Spleen (tissue), 7 donors: ENCODE measurements around the gene ODAD2.

Source experiments
- CTCF ChIP-seq, 11 experiments: fragments of 200-600 bp in 7 of 11; fragments of 450-650 bp in 4 of 11; sonication (generic) in 4 of 11; IDR thresholded peaks in 8 of 11; conservative IDR thresholded peaks in 3 of 11; 1 replicate in 7 of 11; 2 replicates in 4 of 11; pipeline versions ENCODE4 v1.4.0 to v1.8.0; 2016 to 2021; ENCODE audit warnings: antibody characterized with exemption in 11 of 11, inconsistent platforms in 4 of 11, mild to moderate bottlenecking in 1 of 11
- POLR2A ChIP-seq, 3 donors: fragments of 450-650 bp; IDR thresholded peaks; one replicate each; pipeline ENCODE4 v1.5.1; 2017; ENCODE audit warnings: antibody characterized with exemption in 3 of 3, mild to moderate bottlenecking in 1 of 3
- donor health status: DM: no; HTN: no; CAD: no; lungs with moderate emphysema.
- donor health status: DM: no; HTN: no; CAD: no.
- donor health status: DM: no; HTN: no; CAD: no.

DNA sequence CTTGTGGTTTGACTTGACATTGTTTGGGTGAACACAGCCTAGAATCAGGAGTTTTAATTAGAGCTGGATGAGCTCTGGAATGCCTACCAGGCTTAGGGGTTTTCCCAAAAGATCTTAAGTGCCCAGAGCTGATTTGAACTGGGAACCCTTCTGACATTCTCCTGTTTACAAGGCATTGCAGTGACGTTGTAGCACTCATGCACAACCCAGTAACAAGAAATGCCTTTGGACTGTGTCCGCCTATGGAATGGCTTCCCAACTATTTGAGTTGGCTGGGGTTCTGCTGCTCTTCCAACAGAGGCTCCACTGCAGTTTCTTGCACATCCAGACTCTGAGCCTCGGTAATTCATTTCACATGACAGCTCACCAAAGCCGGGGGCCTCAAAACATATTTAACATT is 176.6 kb downstream of the ODAD2 start:
- no peak for TF ChIP-seq CTCF (IDR thresholded peaks at IDR 0.05 in 8 of 11, conservative IDR thresholded peaks at IDR 0.05 in 3 of 11)
- no peak for TF ChIP-seq POLR2A (IDR thresholded peaks at IDR 0.05)
